Brain microvascular endothelial cell (primary cell): Measurements from ENCODE around the gene CEP120.
A peak's percentile ranks its signal among the peaks of the same experiment; 100 is the strongest.

Experiments
- DNase-seq: peaks from one replicate; pipeline ENCODE4 v3.0.0-alpha.2; 2020
- H3K27ac ChIP-seq: fragments of 250-450 bp; sonication (Bioruptor Pico); 2 replicates; pipeline ENCODE4 v1.5.1; 2020; ENCODE audit warnings: mild to moderate bottlenecking, moderate library complexity
- H3K27me3 ChIP-seq: fragments of 250-450 bp; sonication (Bioruptor Pico); replicated peaks from 2 replicates; pipeline ENCODE4 v1.5.1; 2020; ENCODE audit warnings: mild to moderate bottlenecking
- H3K36me3 ChIP-seq: fragments of 250-450 bp; sonication (Bioruptor Pico); replicated peaks from 2 replicates; pipeline ENCODE4 v1.5.1; 2020; ENCODE audit warnings: mild to moderate bottlenecking
- H3K4me3 ChIP-seq: 2 replicates; pipeline ENCODE4 v1.5.1; 2011; ENCODE audit warnings: low read depth, mild to moderate bottlenecking, control low read depth, low read length, moderate library complexity
- in situ Hi-C: cut with HindIII; loops from 2 replicates; pipeline ENCODE4 v1.10.0; 2017; ENCODE audit warnings: low sequenced_read_pairs, low pct_ligation_motif_present
- TF ChIP-seq, protein P1 (sequence below): IDR thresholded peaks from 2 replicates; pipeline ENCODE4 v1.5.1; 2011; ENCODE audit warnings: low read depth, mild to moderate bottlenecking, moderate library complexity, low read length, control low read depth, inconsistent platforms; ENCODE audit errors: missing control alignments

Gene CEP120

GRCh38 chr5:123441408-123441807, 18.2 kb upstream of the CEP120 start:
- TF ChIP-seq, protein P1, sequence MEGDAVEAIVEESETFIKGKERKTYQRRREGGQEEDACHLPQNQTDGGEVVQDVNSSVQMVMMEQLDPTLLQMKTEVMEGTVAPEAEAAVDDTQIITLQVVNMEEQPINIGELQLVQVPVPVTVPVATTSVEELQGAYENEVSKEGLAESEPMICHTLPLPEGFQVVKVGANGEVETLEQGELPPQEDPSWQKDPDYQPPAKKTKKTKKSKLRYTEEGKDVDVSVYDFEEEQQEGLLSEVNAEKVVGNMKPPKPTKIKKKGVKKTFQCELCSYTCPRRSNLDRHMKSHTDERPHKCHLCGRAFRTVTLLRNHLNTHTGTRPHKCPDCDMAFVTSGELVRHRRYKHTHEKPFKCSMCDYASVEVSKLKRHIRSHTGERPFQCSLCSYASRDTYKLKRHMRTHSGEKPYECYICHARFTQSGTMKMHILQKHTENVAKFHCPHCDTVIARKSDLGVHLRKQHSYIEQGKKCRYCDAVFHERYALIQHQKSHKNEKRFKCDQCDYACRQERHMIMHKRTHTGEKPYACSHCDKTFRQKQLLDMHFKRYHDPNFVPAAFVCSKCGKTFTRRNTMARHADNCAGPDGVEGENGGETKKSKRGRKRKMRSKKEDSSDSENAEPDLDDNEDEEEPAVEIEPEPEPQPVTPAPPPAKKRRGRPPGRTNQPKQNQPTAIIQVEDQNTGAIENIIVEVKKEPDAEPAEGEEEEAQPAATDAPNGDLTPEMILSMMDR = no peak
- Histone ChIP-seq H3K27ac (no peak overlapping the region), H3K4me3 (no peak overlapping the region), H3K36me3 (no peaks in the 10 kb centered on the region), H3K27me3 (no peaks in the 10 kb centered on the region)
- DNase-seq = no peak
- in situ Hi-C loops = no loop called here

GRCh38 chr5:123440456-123441181, 17.4 kb upstream of the CEP120 start:
- H3K27me3 ChIP-seq = no peaks in the 10 kb centered on the region
- in situ Hi-C loops = no loop called here
- TF ChIP-seq, protein P1 = no peak
- H3K36me3 ChIP-seq = no peaks in the 10 kb centered on the region
- DNase-seq = no peak
- no peak overlapping the region for H3K27ac ChIP-seq
- no peak overlapping the region for H3K4me3 ChIP-seq

DNA sequence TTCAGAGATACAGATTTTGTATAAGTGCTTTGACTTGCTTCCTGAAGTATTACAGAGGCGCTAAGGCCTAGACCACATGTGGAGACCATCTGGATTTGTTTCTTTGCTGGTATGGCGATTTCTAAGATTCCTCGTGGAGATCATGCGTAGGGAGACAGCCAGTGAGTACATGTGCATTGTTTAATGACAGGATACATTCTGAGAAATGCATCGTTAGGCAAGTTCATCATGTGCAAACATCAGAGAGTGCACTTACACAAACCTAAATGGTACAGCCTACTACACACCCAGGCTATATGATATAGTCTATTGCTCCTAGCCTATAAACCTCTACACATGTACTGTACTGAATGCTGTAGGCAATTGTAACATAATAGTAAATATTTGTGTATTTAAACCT, 16.5 kb upstream of the CEP120 start:
- H3K4me3 ChIP-seq = no peak overlapping the region
- in situ Hi-C loops = no loop called here
- TF ChIP-seq, protein P1 = no peak
- no peaks in the 10 kb centered on the region for H3K36me3 ChIP-seq
- DNase-seq = no peak
- no peaks in the 10 kb centered on the region for H3K27me3 ChIP-seq
- no peak overlapping the region for H3K27ac ChIP-seq

DNA sequence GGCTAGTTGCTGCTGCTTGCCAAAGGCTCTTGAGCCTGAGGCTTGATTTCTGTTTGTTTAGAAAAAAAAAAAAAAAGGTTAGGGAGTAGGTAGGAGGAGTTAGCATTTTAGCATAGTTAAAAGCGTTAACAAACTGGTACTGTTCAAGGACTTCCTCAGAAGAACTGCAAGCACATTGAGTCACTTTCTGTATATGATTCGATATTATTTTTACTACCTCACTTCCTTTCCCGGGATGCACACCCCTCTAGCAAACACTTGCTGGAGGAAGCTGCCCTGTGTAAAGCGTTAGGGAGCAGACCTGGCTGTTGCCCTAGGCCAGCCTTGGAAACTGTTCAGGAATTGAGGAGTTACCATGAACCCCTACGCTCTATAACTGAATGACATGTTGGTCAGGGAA, 15.7 kb upstream of the CEP120 start:
- in situ Hi-C loops = no loop called here
- Histone ChIP-seq H3K4me3 (no peak overlapping the region), H3K27me3 (no peaks in the 10 kb centered on the region), H3K36me3 (no peaks in the 10 kb centered on the region), H3K27ac (no peak overlapping the region)
- TF ChIP-seq, protein P1 = no peak
- peak; percentile 13 for DNase-seq

- no peak for DNase-seq
- Histone ChIP-seq H3K27ac (no peak overlapping the region), H3K4me3 (no peak overlapping the region), H3K36me3 (no peaks in the 10 kb centered on the region), H3K27me3 (no peaks in the 10 kb centered on the region)
- TF ChIP-seq, protein P1 = no peak
- in situ Hi-C loops = no loop called here
These were observed 15.0 kb upstream of the CEP120 start for GRCh38 chr5:123438244-123438643.

- TF ChIP-seq, protein P1 = no peak
- Histone ChIP-seq H3K4me3 (no peak overlapping the region), H3K36me3 (no peaks in the 10 kb centered on the region), H3K27me3 (no peaks in the 10 kb centered on the region), H3K27ac (no peak overlapping the region)
- no peak for DNase-seq
- in situ Hi-C loops = no loop called here
These were observed 13.0 kb upstream of the CEP120 start for GRCh38 chr5:123436201-123436600.
